ENCODE results near the gene EVA1A. TPM values are rescaled to one million over a fixed set of nuclear protein-coding genes. Genes with fewer than 3 reads are reported as not detected.

EVA1A gene
- polyA plus RNA-seq, 3 donors: not detected

DNA sequence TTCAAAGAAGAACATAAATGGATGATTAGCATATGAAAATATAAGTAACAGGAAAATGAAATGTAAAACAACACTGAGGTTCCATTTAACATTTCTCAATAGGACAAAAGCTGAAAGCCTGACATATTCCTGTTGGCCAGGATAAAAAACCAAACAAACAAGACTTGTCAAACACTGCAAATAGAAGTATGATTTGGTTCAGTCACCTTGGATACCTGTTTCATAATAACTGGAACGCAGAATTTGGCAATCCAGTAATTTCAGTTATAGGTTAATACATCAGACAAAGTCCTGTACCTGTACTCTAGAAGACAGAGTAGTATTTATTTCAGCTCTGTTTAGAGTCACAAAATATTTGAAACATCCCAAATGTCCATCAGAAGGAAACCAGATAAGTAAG is 16.5 kb upstream of the EVA1A start:
- no peaks in the 10 kb centered on the region for H3K36me3 Mint-ChIP-seq
- no peaks in the 10 kb centered on the region for H3K79me2 ChIP-seq (ENCODE audit: insufficient read depth, low read length)
- H3K27me3 Mint-ChIP-seq (ENCODE audit: low read depth in 3 of 3): peaks cover 0 to 2% (median 1%) of the 10 kb centered on the region in 3 donors
- H3K27ac ChIP-seq (ENCODE audit: low read depth in 1 of 2, low read length in 2 of 2): no peak overlapping the region
- peaks cover 0 to 10% (median 2%) of the 10 kb centered on the region in 7 donors for H3K9me3 Mint-ChIP-seq
- no peak for DNase-seq
- no peak overlapping the region for H3K4me2 ChIP-seq (replicated peaks; ENCODE audit: extremely low read depth, low read length, poor library complexity, severe bottlenecking)
- H3K27me3 ChIP-seq (ENCODE audit: control insufficient read depth in 2 of 2, insufficient read depth in 2 of 2, low read length in 2 of 2): no peaks in the 10 kb centered on the region
- no peak overlapping the region for H3K4me3 Mint-ChIP-seq
- TF ChIP-seq, protein P1, sequence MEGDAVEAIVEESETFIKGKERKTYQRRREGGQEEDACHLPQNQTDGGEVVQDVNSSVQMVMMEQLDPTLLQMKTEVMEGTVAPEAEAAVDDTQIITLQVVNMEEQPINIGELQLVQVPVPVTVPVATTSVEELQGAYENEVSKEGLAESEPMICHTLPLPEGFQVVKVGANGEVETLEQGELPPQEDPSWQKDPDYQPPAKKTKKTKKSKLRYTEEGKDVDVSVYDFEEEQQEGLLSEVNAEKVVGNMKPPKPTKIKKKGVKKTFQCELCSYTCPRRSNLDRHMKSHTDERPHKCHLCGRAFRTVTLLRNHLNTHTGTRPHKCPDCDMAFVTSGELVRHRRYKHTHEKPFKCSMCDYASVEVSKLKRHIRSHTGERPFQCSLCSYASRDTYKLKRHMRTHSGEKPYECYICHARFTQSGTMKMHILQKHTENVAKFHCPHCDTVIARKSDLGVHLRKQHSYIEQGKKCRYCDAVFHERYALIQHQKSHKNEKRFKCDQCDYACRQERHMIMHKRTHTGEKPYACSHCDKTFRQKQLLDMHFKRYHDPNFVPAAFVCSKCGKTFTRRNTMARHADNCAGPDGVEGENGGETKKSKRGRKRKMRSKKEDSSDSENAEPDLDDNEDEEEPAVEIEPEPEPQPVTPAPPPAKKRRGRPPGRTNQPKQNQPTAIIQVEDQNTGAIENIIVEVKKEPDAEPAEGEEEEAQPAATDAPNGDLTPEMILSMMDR (IDR thresholded peaks at IDR 0.05): no peak
- no peak overlapping the region for H3K9ac ChIP-seq (ENCODE audit: insufficient read depth, low read length, poor library complexity, severe bottlenecking)
- no peak overlapping the region for H3K4me3 ChIP-seq (replicated peaks in 1 of 3; ENCODE audit: low read depth in 2 of 3, low read length in 3 of 3)
- H4K20me1 ChIP-seq (ENCODE audit: insufficient read depth, low read length): no peaks in the 10 kb centered on the region
- no CpG with 5 or more reads among the region's 1 CpG for WGBS (ENCODE audit: insufficient coverage)
- no peaks in the 10 kb centered on the region for H3K36me3 ChIP-seq (replicated peaks in 1 of 2; ENCODE audit: control insufficient read depth in 1 of 2, insufficient read depth in 2 of 2, low read length in 2 of 2)
- H3K27ac Mint-ChIP-seq: no peak overlapping the region
- no peaks in the 10 kb centered on the region for H3K4me1 Mint-ChIP-seq
- no peak overlapping the region for H2AFZ ChIP-seq (ENCODE audit: insufficient read depth, low read depth, low read length, poor library complexity, severe bottlenecking)
- H3K9me3 ChIP-seq (replicated peaks in 1 of 2; ENCODE audit: control insufficient read depth in 1 of 2, insufficient read depth in 1 of 2, low read length in 2 of 2): no peaks in the 10 kb centered on the region
- intact Hi-C loops (cut with micrococcal nuclease): no loop called here
- H3K4me1 ChIP-seq (ENCODE audit: control insufficient read depth in 1 of 2, insufficient read depth in 2 of 2, low read length in 2 of 2): no peaks in the 10 kb centered on the region

DNA sequence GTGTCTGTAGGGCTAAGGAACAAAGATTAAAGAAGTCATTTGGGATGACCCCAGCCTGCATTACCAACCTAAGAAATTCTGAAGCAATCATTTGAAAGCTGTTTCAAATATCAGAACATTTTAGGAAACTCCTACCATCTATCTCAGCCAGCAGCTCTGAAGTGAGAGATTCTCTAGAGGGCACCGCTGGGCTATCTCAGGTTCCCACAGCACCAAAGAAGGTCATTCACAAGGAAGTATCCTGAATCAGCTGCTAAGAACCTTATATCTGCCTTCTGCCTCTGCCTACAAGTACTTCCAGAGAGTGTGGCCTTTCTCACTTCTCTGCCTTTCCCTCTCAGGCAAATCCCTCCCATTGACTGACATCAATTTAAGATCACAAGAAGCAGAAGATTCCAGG is 13.4 kb upstream of the EVA1A start:
- peaks cover 0 to 3% of the 10 kb centered on the region in 2 donors for H3K27me3 ChIP-seq (ENCODE audit: control insufficient read depth in 2 of 2, insufficient read depth in 2 of 2, low read length in 2 of 2)
- H3K9ac ChIP-seq (ENCODE audit: insufficient read depth, low read length, poor library complexity, severe bottlenecking): no peak overlapping the region
- TF ChIP-seq, protein P1 (IDR thresholded peaks at IDR 0.05): no peak
- DNase-seq: no peak
- no peaks in the 10 kb centered on the region for H3K79me2 ChIP-seq (ENCODE audit: insufficient read depth, low read length)
- H3K4me1 ChIP-seq (ENCODE audit: control insufficient read depth in 1 of 2, insufficient read depth in 2 of 2, low read length in 2 of 2): no peaks in the 10 kb centered on the region
- no peak overlapping the region for H3K4me2 ChIP-seq (replicated peaks; ENCODE audit: extremely low read depth, low read length, poor library complexity, severe bottlenecking)
- H3K9me3 ChIP-seq (replicated peaks in 1 of 2; ENCODE audit: control insufficient read depth in 1 of 2, insufficient read depth in 1 of 2, low read length in 2 of 2): no peaks in the 10 kb centered on the region
- no peak overlapping the region for H2AFZ ChIP-seq (ENCODE audit: insufficient read depth, low read depth, low read length, poor library complexity, severe bottlenecking)
- no peak overlapping the region for H3K27ac ChIP-seq (ENCODE audit: low read depth in 1 of 2, low read length in 2 of 2)
- Mint-ChIP-seq H3K27me3 (ENCODE audit: low read depth in 3 of 3) (peaks cover 0 to 2% (median 2%) of the 10 kb centered on the region in 3 donors), H3K36me3 (no peaks in the 10 kb centered on the region), H3K9me3 (peaks cover 0 to 9% (median 0%) of the 10 kb centered on the region in 7 donors), H3K4me3 (no peak overlapping the region), H3K27ac (no peak overlapping the region), H3K4me1 (no peaks in the 10 kb centered on the region)
- intact Hi-C loops (cut with micrococcal nuclease): no loop called here
- no peak overlapping the region for H3K4me3 ChIP-seq (replicated peaks in 1 of 3; ENCODE audit: low read depth in 2 of 3, low read length in 3 of 3)
- 100% methylated on average over 1 of the region's 1 CpG for WGBS (ENCODE audit: insufficient coverage)
- H3K36me3 ChIP-seq (replicated peaks in 1 of 2; ENCODE audit: control insufficient read depth in 1 of 2, insufficient read depth in 2 of 2, low read length in 2 of 2): no peaks in the 10 kb centered on the region
- H4K20me1 ChIP-seq (ENCODE audit: insufficient read depth, low read length): no peaks in the 10 kb centered on the region

All from CD14-positive monocyte (primary cell).